ENCODE measurements around the gene RASEF. TPM values are rescaled to one million over a fixed set of nuclear protein-coding genes. Genes with fewer than 3 reads are reported as not detected.

RASEF gene
- total and polyA plus RNA-seq, 2 of the 13 experiments (the other 11 are each of a cell fraction or from before 2014, with no cell fraction given) = 0.07 TPM; not detected in 1

DNA sequence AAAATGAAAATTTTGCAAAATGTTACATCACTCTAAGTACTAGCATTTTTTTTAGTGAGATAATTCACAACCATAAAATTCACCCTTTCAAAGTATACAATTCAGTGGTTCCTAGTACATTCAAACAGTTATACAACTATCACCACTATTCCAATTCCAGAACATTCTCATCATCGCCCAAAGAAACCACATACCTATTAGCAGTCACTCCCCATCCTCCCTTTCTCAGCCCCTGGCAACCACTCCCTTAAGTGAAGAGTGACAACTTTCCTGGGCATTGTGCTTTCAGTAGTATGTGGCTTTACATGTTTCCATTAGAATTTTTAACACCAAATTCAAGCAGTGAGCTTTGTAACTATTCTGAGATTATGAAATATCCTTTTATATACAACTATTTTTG, 81.4 kb downstream of the RASEF start (continued):
- TF ChIP-seq, protein P1, sequence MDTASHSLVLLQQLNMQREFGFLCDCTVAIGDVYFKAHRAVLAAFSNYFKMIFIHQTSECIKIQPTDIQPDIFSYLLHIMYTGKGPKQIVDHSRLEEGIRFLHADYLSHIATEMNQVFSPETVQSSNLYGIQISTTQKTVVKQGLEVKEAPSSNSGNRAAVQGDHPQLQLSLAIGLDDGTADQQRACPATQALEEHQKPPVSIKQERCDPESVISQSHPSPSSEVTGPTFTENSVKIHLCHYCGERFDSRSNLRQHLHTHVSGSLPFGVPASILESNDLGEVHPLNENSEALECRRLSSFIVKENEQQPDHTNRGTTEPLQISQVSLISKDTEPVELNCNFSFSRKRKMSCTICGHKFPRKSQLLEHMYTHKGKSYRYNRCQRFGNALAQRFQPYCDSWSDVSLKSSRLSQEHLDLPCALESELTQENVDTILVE (CRISPR knock-in tag; IDR thresholded peaks at IDR 0.05) = no peak
- no peak for TF ChIP-seq PITX1 (CRISPR knock-in tag; IDR thresholded peaks at IDR 0.05)
- TF ChIP-seq ZNF160 (CRISPR knock-in tag; IDR thresholded peaks at IDR 0.05) = no peak
- TF ChIP-seq ZNF451 (CRISPR knock-in tag; IDR thresholded peaks at IDR 0.05) = no peak
- TF ChIP-seq ISX (CRISPR knock-in tag; conservative IDR thresholded peaks at IDR 0.05) = no peak
- no peak for TF ChIP-seq NFE2 (CRISPR knock-in tag; IDR thresholded peaks at IDR 0.05)
- no peak for TF ChIP-seq KDM5B (CRISPR knock-in tag; IDR thresholded peaks at IDR 0.05; ENCODE audit: borderline replicate concordance)
- TF ChIP-seq FOXC1 (CRISPR knock-in tag; IDR thresholded peaks at IDR 0.05; ENCODE audit: borderline replicate concordance) = no peak
- TF ChIP-seq, protein P2, sequence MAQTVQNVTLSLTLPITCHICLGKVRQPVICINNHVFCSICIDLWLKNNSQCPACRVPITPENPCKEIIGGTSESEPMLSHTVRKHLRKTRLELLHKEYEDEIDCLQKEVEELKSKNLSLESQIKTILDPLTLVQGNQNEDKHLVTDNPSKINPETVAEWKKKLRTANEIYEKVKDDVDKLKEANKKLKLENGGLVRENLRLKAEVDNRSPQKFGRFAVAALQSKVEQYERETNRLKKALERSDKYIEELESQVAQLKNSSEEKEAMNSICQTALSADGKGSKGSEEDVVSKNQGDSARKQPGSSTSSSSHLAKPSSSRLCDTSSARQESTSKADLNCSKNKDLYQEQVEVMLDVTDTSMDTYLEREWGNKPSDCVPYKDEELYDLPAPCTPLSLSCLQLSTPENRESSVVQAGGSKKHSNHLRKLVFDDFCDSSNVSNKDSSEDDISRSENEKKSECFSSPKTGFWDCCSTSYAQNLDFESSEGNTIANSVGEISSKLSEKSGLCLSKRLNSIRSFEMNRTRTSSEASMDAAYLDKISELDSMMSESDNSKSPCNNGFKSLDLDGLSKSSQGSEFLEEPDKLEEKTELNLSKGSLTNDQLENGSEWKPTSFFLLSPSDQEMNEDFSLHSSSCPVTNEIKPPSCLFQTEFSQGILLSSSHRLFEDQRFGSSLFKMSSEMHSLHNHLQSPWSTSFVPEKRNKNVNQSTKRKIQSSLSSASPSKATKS (CRISPR knock-in tag; IDR thresholded peaks at IDR 0.05) = no peak

DNA sequence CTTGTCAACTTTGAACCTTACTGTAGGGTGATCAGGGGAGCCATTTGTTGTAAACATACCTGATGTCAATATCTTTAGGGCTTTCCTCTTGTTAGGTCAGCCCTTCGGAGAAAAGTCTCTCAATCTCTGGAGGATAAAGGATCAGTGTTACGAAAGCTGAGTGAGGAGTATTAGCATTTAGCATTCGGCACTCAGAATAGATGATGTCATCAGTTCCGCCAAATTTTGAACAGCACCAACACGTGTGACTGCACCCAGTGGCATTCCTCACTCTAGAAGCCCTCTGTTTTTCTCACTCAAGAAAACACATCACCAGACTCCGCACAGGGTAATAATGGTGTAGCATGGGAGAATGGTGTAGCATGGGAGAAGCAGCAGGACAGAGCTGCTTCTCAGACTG, 87.8 kb downstream of the RASEF start:
- no peaks in the 10 kb centered on the region for H3K27me3 ChIP-seq (ENCODE audit: control insufficient read depth in 1 of 2, insufficient read depth in 2 of 2, low read length in 2 of 2)
- no peaks in the 10 kb centered on the region for H3K36me3 ChIP-seq (replicated peaks in 1 of 2; ENCODE audit: control insufficient read depth in 1 of 2, insufficient read depth in 2 of 2, low read length in 2 of 2)
- DNase-seq (ENCODE audit: low spot score) (no peak), FAIRE-seq (no peak), ATAC-seq (no peak)
- peak; percentile 91 for TF ChIP-seq ATF7 (IDR thresholded peaks at IDR 0.05)
- TF ChIP-seq ATF7 (CRISPR knock-in tag; IDR thresholded peaks at IDR 0.05) = no peak
- TF ChIP-seq MTF2 (CRISPR knock-in tag; IDR thresholded peaks at IDR 0.05; ENCODE audit: borderline replicate concordance) = no peak
- TF ChIP-seq CREB1 (IDR thresholded peaks at IDR 0.05) = peak; percentile 45; the same call in 1 of the 2 replicates
- TF ChIP-seq CREB1 (CRISPR knock-in tag; IDR thresholded peaks at IDR 0.05) = no peak
- no peak for TF ChIP-seq ZIK1 (CRISPR knock-in tag; IDR thresholded peaks at IDR 0.05; ENCODE audit: borderline replicate concordance, low read depth)
- TF ChIP-seq TBL1XR1 (IDR thresholded peaks at IDR 0.05; ENCODE audit: borderline replicate concordance, low read length, partially characterized antibody) = no peak
- intact Hi-C loops (cut with micrococcal nuclease; ENCODE audit: unreplicated experiment) (no loop called here), in situ Hi-C loops (cut with HindIII; ENCODE audit: extremely low pct_ligation_motif_present, low pct_unique_long_range_greater_than_20kb) (no loop called here)
- H3K9me3 ChIP-seq (ENCODE audit: low read length) = no peaks in the 10 kb centered on the region
- H3K4me1 ChIP-seq (ENCODE audit: insufficient read depth, low read length) = no peaks in the 10 kb centered on the region
- WGBS (ENCODE audit: low lambda C conversion rate) = 26% methylated on average over 6 of the region's 6 CpGs
- no TSS peak for BruUV-seq (replicated peaks)
- ChIA-PET CTCF (ENCODE audit: low intra/inter-chr PET ratio, low total read pairs) (no interaction called here), POLR2A (no interaction called here)
- no peak overlapping the region for H2AFZ ChIP-seq (ENCODE audit: low read length)
- H3K79me2 ChIP-seq (ENCODE audit: insufficient read depth, low read length) = no peaks in the 10 kb centered on the region
- H3K9ac ChIP-seq (ENCODE audit: insufficient read depth, low read depth, low read length) = no peak overlapping the region
- H3K4me2 ChIP-seq (ENCODE audit: low read depth, low read length) = no peak overlapping the region
- no peak overlapping the region for H3K4me3 ChIP-seq (replicated peaks in 1 of 3; ENCODE audit: insufficient read depth in 1 of 3, low read depth in 2 of 3, low read length in 3 of 3)
- H4K20me1 ChIP-seq (ENCODE audit: insufficient read depth, low read length) = no peaks in the 10 kb centered on the region
- H3K27ac ChIP-seq (ENCODE audit: extremely low read length, insufficient read depth, low read length) = no peak overlapping the region

All from HepG2 (cell line).